HepG2 (cell line): Measurements from ENCODE around the gene BATF3. TPM values are rescaled to one million over a fixed set of nuclear protein-coding genes. Genes with fewer than 3 reads are reported as not detected.
A peak's percentile ranks its signal among the peaks of the same experiment; 100 is the strongest.

ENCODE experiments used
- ATAC-seq: fragments of 200-7000 bp; cut with Tn5 transposase; 3 replicates; pipeline ENCODE4 v1.9.1; 2020; ENCODE audit warnings: mild to moderate bottlenecking, moderate library complexity
- BruUV-seq: library from RNA; stranded (reverse); fragments of 400-500 nt; replicated peaks from 2 replicates; lab custom pipeline; 2021; lab: Mats Ljungman, UMichigan
- CTCF ChIA-PET: fragments of 300-600 bp; formaldehyde crosslinking; extraction: SDS; loops from one replicate; lab custom pipeline; 2021; ENCODE audit warnings: low total read pairs, inconsistent platforms, low intra/inter-chr PET ratio; lab: Yijun Ruan, JAX
- POLR2A ChIA-PET: fragments of 350-600 bp; sonication (Branson Sonifier 250); formaldehyde crosslinking; loops from one replicate; lab custom pipeline; 2020; ENCODE audit warnings: antibody characterized with exemption, inconsistent platforms; lab: Yijun Ruan, JAX
- DNase-seq: peaks from one replicate; pipeline ENCODE4 v3.0.0-alpha.2; 2015; ENCODE audit warnings: low spot score
- FAIRE-seq: peaks from 3 replicates; lab custom pipeline; 2011; peaks lifted over from hg19 to GRCh38; lab: Jason Lieb, UNC
- H2AFZ ChIP-seq: one replicate; pipeline ENCODE4 v1.6.1; 2011; ENCODE audit warnings: low read length, inconsistent platforms
- H3K27ac ChIP-seq: fragments of 300-600 bp; 3 replicates; pipeline ENCODE4 v1.8.0; 2011; ENCODE audit warnings: mixed run types, mild to moderate bottlenecking, mixed read lengths, low read length, inconsistent platforms; ENCODE audit not compliant: insufficient read depth; ENCODE audit errors: extremely low read length
- H3K27me3 ChIP-seq, 2 experiments: fragments of 200-600 bp in 1 of 2; 2 replicates in 1 of 2; 3 replicates in 1 of 2; pipeline versions ENCODE4 v1.6.0 to v1.8.0; 2011; ENCODE audit warnings: low read length in 2 of 2, mild to moderate bottlenecking in 2 of 2, moderate library complexity in 2 of 2, inconsistent platforms in 1 of 2; ENCODE audit not compliant: insufficient read depth in 2 of 2, control insufficient read depth in 1 of 2
- H3K36me3 ChIP-seq, 2 experiments: fragments of 200-600 bp in 1 of 2; replicated peaks in 1 of 2; 2 replicates in 1 of 2; 3 replicates in 1 of 2; pipeline versions ENCODE4 v1.5.1 to v1.8.0; 2011; ENCODE audit warnings: low read length in 2 of 2, inconsistent platforms in 1 of 2; ENCODE audit not compliant: insufficient read depth in 2 of 2, control insufficient read depth in 1 of 2
- H3K4me1 ChIP-seq: 2 replicates; pipeline ENCODE4 v1.5.1; 2012; ENCODE audit warnings: low read length, inconsistent platforms; ENCODE audit not compliant: insufficient read depth
- H3K4me2 ChIP-seq: 2 replicates; pipeline ENCODE4 v1.6.0; 2011; ENCODE audit warnings: low read depth, low read length, inconsistent platforms
- H3K4me3 ChIP-seq, 3 experiments: fragments of 200-600 bp in 1 of 3; sonication (generic), shearing (Covaris generic) in 1 of 3; replicated peaks in 1 of 3; 2 replicates each; pipeline ENCODE4 v1.5.1; 2011 to 2016; ENCODE audit warnings: low read length in 3 of 3, inconsistent platforms in 2 of 3, low read depth in 2 of 3, mild to moderate bottlenecking in 2 of 3, control low read depth in 1 of 3, mixed read lengths in 1 of 3; ENCODE audit not compliant: insufficient read depth in 1 of 3
- H3K79me2 ChIP-seq: one replicate; pipeline ENCODE4 v1.6.1; 2011; ENCODE audit warnings: low read length, inconsistent platforms; ENCODE audit not compliant: insufficient read depth
- H3K9ac ChIP-seq: 2 replicates; pipeline ENCODE4 v1.6.0; 2011; ENCODE audit warnings: mild to moderate bottlenecking, low read depth, low read length, inconsistent platforms; ENCODE audit not compliant: insufficient read depth
- H3K9me3 ChIP-seq: 2 replicates; pipeline ENCODE4 v1.5.1; 2012; ENCODE audit warnings: mild to moderate bottlenecking, low read length
- H4K20me1 ChIP-seq: 2 replicates; pipeline ENCODE4 v1.6.0; 2011; ENCODE audit warnings: inconsistent platforms, mild to moderate bottlenecking, low read length, moderate library complexity; ENCODE audit not compliant: insufficient read depth
- ATF1 ChIP-seq: IDR thresholded peaks from 2 replicates; pipeline ENCODE4 v1.6.1; 2016; ENCODE audit warnings: mild to moderate bottlenecking, control low read depth
- CREM ChIP-seq, 2 experiments: sonication (generic) in 1 of 2; formaldehyde crosslinking in 1 of 2; IDR thresholded peaks; 2 replicates each; pipeline versions ENCODE4 v1.4.0 to v1.6.1; 2016 to 2020; ENCODE audit warnings: antibody characterized with exemption in 1 of 2, mild to moderate bottlenecking in 1 of 2, missing genetic modification reagents in 1 of 2
- DMAP1 ChIP-seq: IDR thresholded peaks from 2 replicates; pipeline ENCODE4 v1.6.1; 2016
- FOXA3 ChIP-seq: IDR thresholded peaks from 2 replicates; pipeline ENCODE4 v1.6.1; 2016; ENCODE audit warnings: missing genetic modification reagents, missing compliant biosample characterization
- KLF12 ChIP-seq: sonication (generic); formaldehyde crosslinking; IDR thresholded peaks from 2 replicates; pipeline ENCODE4 v1.4.0; 2020; ENCODE audit warnings: missing genetic modification reagents, borderline replicate concordance
- NPAS2 ChIP-seq: sonication (generic); formaldehyde crosslinking; IDR thresholded peaks from 2 replicates; pipeline ENCODE4 v1.8.0; 2022; ENCODE audit warnings: mild to moderate bottlenecking, missing genetic modification reagents, borderline replicate concordance
- NR2F1 ChIP-seq, 2 experiments: fragments of 450-650 bp in 1 of 2; formaldehyde crosslinking in 1 of 2; IDR thresholded peaks; 2 replicates each; pipeline versions ENCODE4 v1.5.0 to v1.6.1; 2016 to 2020; ENCODE audit warnings: mild to moderate bottlenecking in 1 of 2, missing compliant biosample characterization in 1 of 2, missing genetic modification reagents in 1 of 2, moderate library complexity in 1 of 2
- PATZ1 ChIP-seq: sonication (generic); formaldehyde crosslinking; IDR thresholded peaks from 2 replicates; pipeline ENCODE4 v1.4.0; 2020; ENCODE audit warnings: missing genetic modification reagents
- SMYD3 ChIP-seq: sonication (generic); formaldehyde crosslinking; IDR thresholded peaks from 2 replicates; pipeline ENCODE4 v1.8.1; 2023; ENCODE audit warnings: mild to moderate bottlenecking, missing genetic modification reagents
- SOX5 ChIP-seq: IDR thresholded peaks from 2 replicates; pipeline ENCODE4 v1.6.1; 2016; ENCODE audit warnings: borderline replicate concordance
- TCF7 ChIP-seq: sonication (generic); IDR thresholded peaks from 2 replicates; pipeline ENCODE4 v1.6.1; 2016; ENCODE audit warnings: antibody characterized with exemption, low read depth
- ZBTB43 ChIP-seq: sonication (generic); formaldehyde crosslinking; conservative IDR thresholded peaks from 2 replicates; pipeline ENCODE4 v1.4.0; 2020; ENCODE audit warnings: missing genetic modification reagents
- ZNF180 ChIP-seq: sonication (generic); formaldehyde crosslinking; IDR thresholded peaks from 2 replicates; pipeline ENCODE4 v1.4.0; 2020; ENCODE audit warnings: low read depth, missing genetic modification reagents, borderline replicate concordance
- ZNF296 ChIP-seq: sonication (generic); formaldehyde crosslinking; conservative IDR thresholded peaks from 2 replicates; pipeline ENCODE4 v1.5.0; 2020; ENCODE audit warnings: mild to moderate bottlenecking, missing genetic modification reagents
- ZNF33A ChIP-seq: sonication (generic); formaldehyde crosslinking; IDR thresholded peaks from 2 replicates; pipeline ENCODE4 v1.5.1; 2020; ENCODE audit warnings: missing genetic modification reagents, mild to moderate bottlenecking, moderate library complexity, borderline replicate concordance
- ZNF496 ChIP-seq: sonication (generic); formaldehyde crosslinking; IDR thresholded peaks from 2 replicates; pipeline ENCODE4 v1.8.1; 2023; ENCODE audit warnings: mild to moderate bottlenecking, moderate library complexity, missing genetic modification reagents; ENCODE audit not compliant: insufficient replicate concordance
- ZNF547 ChIP-seq: sonication (generic); formaldehyde crosslinking; IDR thresholded peaks from 2 replicates; pipeline ENCODE4 v1.5.1; 2020; ENCODE audit warnings: mild to moderate bottlenecking, missing genetic modification reagents
- ZNF691 ChIP-seq: sonication (generic); formaldehyde crosslinking; IDR thresholded peaks from 2 replicates; pipeline ENCODE4 v1.4.0; 2020; ENCODE audit warnings: missing genetic modification reagents, low read depth, mild to moderate bottlenecking, borderline replicate concordance
- WGBS: methylation state at CpG from one replicate; pipeline ENCODE4 v1.1.6; 2017; ENCODE audit warnings: low lambda C conversion rate; 5-methylcytosine and 5-hydroxymethylcytosine counted together
- in situ Hi-C: cut with HindIII; loops from 2 replicates; pipeline ENCODE4 v1.10.0; 2017; ENCODE audit warnings: low pct_unique_long_range_greater_than_20kb; ENCODE audit not compliant: extremely low pct_ligation_motif_present
- intact Hi-C: fragments of 100-400 bp; cut with micrococcal nuclease; formaldehyde crosslinking; loops from one replicate; pipeline ENCODE4 v1.10.0; 2022; ENCODE audit not compliant: unreplicated experiment
- polyA plus RNA-seq, 8 experiments: library from polyadenylated mRNA; depleted of rRNA in 3 of 8; stranded (reverse) in 7 of 8; unstranded in 1 of 8; fragments of >200 nt; fragmentation: Illumina TruSeq in 4 of 8; extraction: Trizol in 4 of 8; gene quantifications; 2 replicates each; pipeline versions ENCODE4 v1.2.1 to v1.2.3, GENCODE V29; 2011 to 2016; ENCODE audit warnings: low read depth in 4 of 8, missing spikeins in 1 of 8, mixed read lengths in 1 of 8; ENCODE audit not compliant: insufficient read depth in 1 of 8
- total RNA-seq, 5 experiments: library from RNA; depleted of rRNA; stranded (reverse); fragments of >200 nt; fragmentation: Illumina TruSeq; extraction: Trizol; gene quantifications; 2 replicates each; pipeline ENCODE4 v1.2.3, GENCODE V29; 2016; ENCODE audit warnings: low read depth in 1 of 5

The BATF3 gene
- total and polyA plus RNA-seq, 2 of the 13 experiments (the other 11 are each of a cell fraction or from before 2014, with no cell fraction given): 0.13 TPM; not detected in 1

GRCh38 chr1:212722270-212722957 lies 22.8 kb upstream of the BATF3 start:
- FAIRE-seq (no peak), DNase-seq (no peak), ATAC-seq (no peak)
- no peak overlapping the region for H2AFZ ChIP-seq
- no peaks in the 10 kb centered on the region for H3K27me3 ChIP-seq
- ChIA-PET POLR2A (interaction anchor here (1.1 kb wide), 1 partner anchor 27 kb away, joined by 4 read pairs; no protein-coding TSS in a partner anchor), CTCF (no interaction called here)
- no peaks in the 10 kb centered on the region for H4K20me1 ChIP-seq
- intact Hi-C loops (no loop called here), in situ Hi-C loops (no loop called here)
- H3K9me3 ChIP-seq: no peaks in the 10 kb centered on the region
- no peaks in the 10 kb centered on the region; a peak in 1 of 5 replicates for H3K36me3 ChIP-seq
- H3K79me2 ChIP-seq: no peaks in the 10 kb centered on the region
- H3K9ac ChIP-seq: peak overlapping the region; percentile 28; the same call in 1 of the 2 replicates
- whole genome bisulfite sequencing: 67% methylated on average over 3 of the region's 3 CpGs
- no TSS peak for BruUV-seq
- peak overlapping the region; percentile 75 for H3K4me2 ChIP-seq
- peaks cover 58% of the 10 kb centered on the region for H3K4me1 ChIP-seq
- no peak overlapping the region for H3K4me3 ChIP-seq
- peak overlapping the region; percentile 57 for H3K27ac ChIP-seq
- TF ChIP-seq ZNF691 (CRISPR knock-in tag) (no peak), SMYD3 (CRISPR knock-in tag) (no peak), ZNF180 (CRISPR knock-in tag) (no peak), KLF12 (CRISPR knock-in tag) (no peak), ZNF33A (CRISPR knock-in tag) (no peak), DMAP1 (no peak), ZNF547 (CRISPR knock-in tag) (no peak), CREM (IDR thresholded peaks at IDR 0.05) (no peak), CREM (CRISPR knock-in tag; IDR thresholded peaks at IDR 0.05) (no peak), NR2F1 (CRISPR knock-in tag; IDR thresholded peaks at IDR 0.05) (no peak), TCF7 (no peak), NPAS2 (CRISPR knock-in tag) (no peak), ZNF496 (CRISPR knock-in tag) (no peak), SOX5 (CRISPR knock-in tag) (no peak), ZNF296 (CRISPR knock-in tag) (no peak), ZBTB43 (no peak), ATF1 (no peak), PATZ1 (no peak), FOXA3 (CRISPR knock-in tag) (no peak)
